Spinal cord (tissue), 10 donors: ENCODE data around the gene PRKD1. TPM values are rescaled to one million over a fixed set of nuclear protein-coding genes. Genes with fewer than 3 reads are reported as not detected.

Experiments
- DNase-seq, 6 donors: peaks; one replicate each; pipeline versions ENCODE4 v3.0.0 to v3.0.0-alpha.2; 2013 to 2015; ENCODE audit warnings: low spot score in 6 of 6, low read depth in 4 of 6
- H3K27ac ChIP-seq: one replicate; pipeline ENCODE4 v1.5.1; 2013; ENCODE audit warnings: low read depth, low read length, control low read depth
- H3K27me3 ChIP-seq: one replicate; pipeline ENCODE4 v1.6.1; 2013; ENCODE audit warnings: low read length; ENCODE audit not compliant: control insufficient read depth, insufficient read depth
- H3K36me3 ChIP-seq: one replicate; pipeline ENCODE4 v1.6.1; 2013; ENCODE audit warnings: low read length; ENCODE audit not compliant: control insufficient read depth, insufficient read depth
- H3K4me1 ChIP-seq: one replicate; pipeline ENCODE4 v1.6.1; 2013; ENCODE audit warnings: low read length; ENCODE audit not compliant: control insufficient read depth, insufficient read depth
- H3K4me3 ChIP-seq: one replicate; pipeline ENCODE4 v1.5.1; 2013; ENCODE audit warnings: low read depth, low read length, control low read depth
- H3K9me3 ChIP-seq: one replicate; pipeline ENCODE4 v1.6.1; 2013; ENCODE audit warnings: low read length; ENCODE audit not compliant: control insufficient read depth, insufficient read depth
- WGBS: methylation state at CpG from one replicate; pipeline ENCODE4 v1.1.5; 2013; ENCODE audit warnings: missing lambda C conversion rate; ENCODE audit not compliant: insufficient coverage; 5-methylcytosine and 5-hydroxymethylcytosine counted together
- polyA plus RNA-seq, 2 donors: library from polyadenylated mRNA; unstranded; fragments of 120-200 nt; gene quantifications; one replicate each; pipeline ENCODE4 v1.2.1, GENCODE V29; 2013; ENCODE audit not compliant: insufficient read length in 2 of 2
- total RNA-seq, 2 donors: library from RNA; depleted of rRNA in 1 of 2; stranded (reverse); fragments of 120-200 nt in 1 of 2; fragments of >200 nt in 1 of 2; gene quantifications; one replicate each; pipeline versions ENCODE4 v1.2.3 to v1.2.4, GENCODE V29; 2013 to 2014
- donor health status: healthy.

Gene PRKD1
- total and polyA plus RNA-seq, 4 donors: 14.4 to 23.9 (median 20.9) TPM

DNA sequence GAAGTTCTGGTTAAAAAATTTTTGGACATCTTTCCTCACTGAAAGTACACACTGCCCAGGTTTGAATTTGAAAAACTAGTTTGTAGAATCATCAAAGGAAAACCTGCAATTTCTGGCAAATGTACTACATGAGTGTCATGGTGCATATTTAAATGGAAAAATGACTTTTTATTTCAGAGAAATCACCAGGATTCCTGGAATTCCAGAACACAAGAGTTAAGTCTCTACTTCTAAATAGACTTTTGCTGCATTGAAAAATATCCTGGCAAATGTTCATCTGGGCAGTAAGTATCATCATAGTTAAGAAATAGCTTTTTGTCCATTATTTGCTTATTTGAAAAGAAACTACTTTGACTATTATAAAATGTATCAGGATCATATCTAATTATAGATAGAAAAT, 275.1 kb downstream of the PRKD1 start:
- H3K4me1 ChIP-seq: peaks cover 4% of the 10 kb centered on the region
- no peaks in the 10 kb centered on the region for H3K27me3 ChIP-seq
- peaks cover 2% of the 10 kb centered on the region for H3K9me3 ChIP-seq
- no peak for DNase-seq
- H3K36me3 ChIP-seq: no peaks in the 10 kb centered on the region
- no peak overlapping the region for H3K4me3 ChIP-seq
- H3K27ac ChIP-seq: no peak overlapping the region

GRCh38 chr14:29650554-29651269, 276.9 kb downstream of the PRKD1 start:
- DNase-seq: peak in 1 of 6 donors; percentile 19
- no CpG with 5 or more reads among the region's 4 CpGs for WGBS
- peaks cover 3% of the 10 kb centered on the region for H3K9me3 ChIP-seq
- H3K4me3 ChIP-seq: no peak overlapping the region
- no peaks in the 10 kb centered on the region for H3K27me3 ChIP-seq
- H3K4me1 ChIP-seq: peaks cover 4% of the 10 kb centered on the region
- no peak overlapping the region for H3K27ac ChIP-seq
- no peaks in the 10 kb centered on the region for H3K36me3 ChIP-seq

GRCh38 chr14:29649170-29649569, 278.5 kb downstream of the PRKD1 start:
- no peaks in the 10 kb centered on the region for H3K27me3 ChIP-seq
- H3K36me3 ChIP-seq: no peaks in the 10 kb centered on the region
- H3K4me3 ChIP-seq: no peak overlapping the region
- H3K4me1 ChIP-seq: peaks cover 4% of the 10 kb centered on the region
- DNase-seq: no peak
- peaks cover 3% of the 10 kb centered on the region for H3K9me3 ChIP-seq
- WGBS: 100% methylated on average over 1 of the region's 3 CpGs
- H3K27ac ChIP-seq: no peak overlapping the region

- Histone ChIP-seq H3K9me3 (peaks cover 3% of the 10 kb centered on the region), H3K36me3 (no peaks in the 10 kb centered on the region), H3K4me1 (peaks cover 4% of the 10 kb centered on the region), H3K27me3 (no peaks in the 10 kb centered on the region), H3K4me3 (no peak overlapping the region), H3K27ac (no peak overlapping the region)
- DNase-seq: no peak
Measured at GRCh38 chr14:29648045-29648444, 279.6 kb downstream of the PRKD1 start.

- no peaks in the 10 kb centered on the region for H3K36me3 ChIP-seq
- 100% methylated on average over 1 of the region's 1 CpG for WGBS
- DNase-seq: no peak
- no peaks in the 10 kb centered on the region for H3K27me3 ChIP-seq
- H3K27ac ChIP-seq: no peak overlapping the region
- no peak overlapping the region for H3K4me3 ChIP-seq
- peaks cover 2% of the 10 kb centered on the region for H3K4me1 ChIP-seq
- peaks cover 3% of the 10 kb centered on the region for H3K9me3 ChIP-seq
Measured at GRCh38 chr14:29645117-29645516, 282.5 kb downstream of the PRKD1 start.

DNA sequence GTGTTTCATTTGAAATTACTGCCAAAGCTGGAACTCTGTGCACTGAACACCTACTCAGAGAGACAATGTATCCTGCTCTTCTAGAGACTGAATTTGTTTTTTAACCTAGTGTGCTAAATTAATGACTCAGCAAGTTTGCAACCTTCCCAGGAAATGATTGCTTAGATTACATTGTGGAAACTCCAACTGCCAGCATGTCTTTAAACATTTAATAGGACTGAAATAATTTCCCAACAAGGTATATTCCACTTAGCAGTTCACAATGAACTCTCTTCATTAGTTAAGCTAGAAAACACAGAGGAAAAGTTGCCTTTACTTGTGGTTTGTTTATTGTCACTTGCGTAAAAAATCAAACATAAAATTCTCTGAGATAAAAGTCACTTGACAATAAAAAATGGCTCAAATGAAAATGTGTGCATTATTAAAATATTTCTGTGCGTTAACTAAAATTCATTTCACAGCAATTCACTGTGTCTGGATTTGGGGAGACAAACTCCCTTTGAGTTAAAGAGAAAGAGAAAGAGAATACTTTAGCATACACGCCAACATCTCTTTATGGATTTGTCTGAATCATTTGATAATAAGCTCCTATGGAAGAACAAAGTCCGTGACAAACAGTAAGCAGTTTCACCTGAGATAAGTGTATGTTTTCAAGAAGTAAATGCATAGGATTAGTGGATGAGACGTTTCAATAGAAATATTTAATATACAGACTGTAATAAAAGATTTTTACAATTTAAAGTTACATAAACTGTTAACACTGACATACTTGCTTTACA, 284.0 kb downstream of the PRKD1 start:
- Histone ChIP-seq H3K27me3 (no peaks in the 10 kb centered on the region), H3K9me3 (peaks cover 3% of the 10 kb centered on the region), H3K27ac (no peak overlapping the region), H3K4me1 (no peaks in the 10 kb centered on the region), H3K4me3 (no peak overlapping the region), H3K36me3 (no peaks in the 10 kb centered on the region)
- peak in 1 of 6 donors; percentile 23 for DNase-seq
- WGBS: no CpG with 5 or more reads among the region's 5 CpGs

DNA sequence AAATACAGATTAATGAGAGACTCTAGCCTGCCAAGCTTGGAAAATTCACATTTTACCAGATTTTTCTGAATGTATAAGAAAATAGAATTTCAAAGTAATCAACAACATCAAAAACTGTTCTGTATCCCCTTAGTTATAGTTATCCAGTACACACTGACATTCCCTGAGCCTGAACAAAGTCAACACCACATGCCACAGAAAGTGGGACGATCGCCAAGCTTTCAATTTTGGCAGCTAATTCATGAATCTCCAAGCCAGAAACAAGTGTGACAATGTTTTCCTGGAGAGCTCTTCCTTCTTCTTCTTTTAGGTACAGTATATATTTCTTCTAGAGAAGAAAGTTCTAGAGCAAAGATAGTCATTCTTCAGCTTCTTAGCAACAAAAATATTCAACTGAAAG, 290.2 kb downstream of the PRKD1 start:
- Histone ChIP-seq H3K9me3 (no peaks in the 10 kb centered on the region), H3K27ac (no peak overlapping the region), H3K4me1 (no peaks in the 10 kb centered on the region), H3K27me3 (no peaks in the 10 kb centered on the region), H3K36me3 (no peaks in the 10 kb centered on the region), H3K4me3 (no peak overlapping the region)
- WGBS: no CpG with 5 or more reads among the region's 2 CpGs
- peak; percentile 17 to 94 (median 64) for DNase-seq

DNA sequence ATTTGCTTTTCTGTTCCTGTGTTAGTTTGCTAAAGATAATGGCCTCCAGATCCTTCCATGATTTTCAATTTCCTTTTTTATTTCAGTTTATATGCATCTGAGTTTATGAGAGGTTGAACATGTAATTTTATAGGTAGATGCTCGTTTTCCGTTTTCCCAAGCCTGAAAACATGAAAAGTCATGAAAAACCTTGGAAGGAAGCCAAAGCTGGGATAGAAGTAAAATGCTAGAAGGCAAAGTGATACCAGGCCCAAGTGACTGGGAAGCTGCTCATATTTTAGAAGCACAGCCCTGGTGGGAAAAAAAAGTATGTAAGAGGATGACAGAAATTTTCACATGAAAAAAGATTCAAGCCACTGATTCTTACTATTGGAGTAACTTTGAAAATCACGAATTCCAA, 290.8 kb downstream of the PRKD1 start:
- H3K27me3 ChIP-seq: no peaks in the 10 kb centered on the region
- no peaks in the 10 kb centered on the region for H3K36me3 ChIP-seq
- H3K4me3 ChIP-seq: no peak overlapping the region
- DNase-seq: peak in 2 of 6 donors; percentile 58 to 64
- WGBS: 92% methylated on average over 2 of the region's 3 CpGs
- H3K4me1 ChIP-seq: no peaks in the 10 kb centered on the region
- H3K27ac ChIP-seq: no peak overlapping the region
- H3K9me3 ChIP-seq: no peaks in the 10 kb centered on the region

DNA sequence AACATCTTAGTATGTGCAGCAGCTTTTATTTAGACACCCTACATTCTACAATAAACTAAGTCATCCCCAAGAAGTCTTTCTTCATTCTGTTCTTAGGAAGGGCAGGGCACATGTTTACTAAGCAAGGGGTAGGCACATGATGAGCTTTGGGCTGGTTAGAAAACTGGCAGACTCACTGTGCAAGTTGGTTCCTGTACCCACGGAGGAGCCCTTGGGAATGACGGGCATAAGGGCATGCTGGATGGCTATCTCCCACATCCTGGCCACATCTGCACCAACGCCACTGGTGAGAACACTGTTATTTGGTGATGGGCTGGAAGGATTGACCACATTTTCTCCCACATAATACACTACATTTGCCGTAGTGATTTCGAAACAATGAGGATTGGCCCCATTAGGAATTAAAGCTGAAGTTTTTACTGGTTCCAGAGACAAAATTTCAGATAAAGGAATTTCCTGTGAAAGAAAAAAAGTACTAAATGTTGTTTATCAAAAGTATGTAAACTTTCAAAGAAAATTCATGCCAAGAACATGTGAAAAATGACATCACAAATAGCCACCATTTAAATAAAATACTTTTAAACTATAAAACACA, 297.0 kb downstream of the PRKD1 start:
- H3K9me3 ChIP-seq: no peaks in the 10 kb centered on the region
- WGBS: 100% methylated on average over 1 of the region's 5 CpGs
- H3K4me3 ChIP-seq: no peak overlapping the region
- H3K36me3 ChIP-seq: peaks cover 7% of the 10 kb centered on the region
- no peak for DNase-seq
- H3K4me1 ChIP-seq: no peaks in the 10 kb centered on the region
- H3K27ac ChIP-seq: no peak overlapping the region
- no peaks in the 10 kb centered on the region for H3K27me3 ChIP-seq

DNA sequence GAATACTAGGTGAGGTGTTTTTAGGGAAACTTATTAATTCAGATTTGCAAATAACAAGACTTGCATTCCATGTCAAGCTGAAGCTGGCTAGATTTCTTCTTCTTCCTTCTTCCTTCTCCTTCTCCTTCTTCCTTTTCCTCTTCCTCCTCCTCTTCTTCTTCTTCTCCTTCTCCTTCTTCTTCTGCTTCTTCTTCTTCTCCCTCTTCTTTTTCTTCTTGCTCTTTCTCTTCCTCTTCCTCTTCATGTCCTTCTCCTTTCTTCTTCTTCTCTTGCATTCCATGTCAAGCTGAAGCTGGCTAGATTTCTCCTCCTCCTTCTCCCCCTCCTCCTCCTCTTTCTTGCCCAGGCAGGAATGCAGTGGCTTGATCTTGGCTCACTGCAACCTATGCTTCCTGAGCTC, 297.8 kb downstream of the PRKD1 start:
- no peak for DNase-seq
- Histone ChIP-seq H3K4me1 (no peaks in the 10 kb centered on the region), H3K36me3 (peaks cover 7% of the 10 kb centered on the region), H3K9me3 (no peaks in the 10 kb centered on the region), H3K27me3 (no peaks in the 10 kb centered on the region), H3K27ac (no peak overlapping the region), H3K4me3 (no peak overlapping the region)
